OCI-LY1 (cell line): ENCODE data around the gene IWS1.

Source experiments
- EZH2 ChIP-seq: fragments of 200-600 bp; sonication (generic), shearing (Covaris generic); IDR thresholded peaks from 2 replicates; pipeline ENCODE4 v1.8.0; 2017; ENCODE audit warnings: borderline replicate concordance, mixed run types, mild to moderate bottlenecking, antibody characterized with exemption, low read length, moderate library complexity, mixed read lengths
- TF ChIP-seq, protein P1 (sequence below): fragments of 200-600 bp; sonication (generic), shearing (Covaris generic); IDR thresholded peaks from 2 replicates; pipeline ENCODE4 v1.5.1; 2017; ENCODE audit warnings: mild to moderate bottlenecking, antibody characterized with exemption, low read length, moderate library complexity, mixed read lengths

DNA sequence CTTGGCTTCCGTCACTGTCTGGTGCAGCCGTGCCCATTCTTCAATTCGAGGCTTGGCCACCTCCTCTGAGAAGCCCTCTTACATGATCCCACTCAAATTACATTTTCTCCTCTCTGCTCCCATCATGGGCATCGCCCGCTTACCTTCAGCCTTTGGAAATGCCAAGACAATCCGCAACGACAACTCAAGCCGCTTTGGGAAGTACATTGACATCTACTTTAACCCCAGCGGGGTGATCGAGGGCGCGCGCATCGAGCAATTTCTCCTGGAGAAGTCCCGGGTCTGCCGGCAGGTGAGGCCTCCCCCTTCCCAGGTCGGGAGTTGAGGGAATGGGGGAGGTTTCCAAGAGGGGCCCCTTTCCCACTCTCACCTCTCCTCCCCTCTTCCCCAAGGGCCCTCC lies 47.5 kb upstream of the IWS1 start:
- TF ChIP-seq, protein P1, sequence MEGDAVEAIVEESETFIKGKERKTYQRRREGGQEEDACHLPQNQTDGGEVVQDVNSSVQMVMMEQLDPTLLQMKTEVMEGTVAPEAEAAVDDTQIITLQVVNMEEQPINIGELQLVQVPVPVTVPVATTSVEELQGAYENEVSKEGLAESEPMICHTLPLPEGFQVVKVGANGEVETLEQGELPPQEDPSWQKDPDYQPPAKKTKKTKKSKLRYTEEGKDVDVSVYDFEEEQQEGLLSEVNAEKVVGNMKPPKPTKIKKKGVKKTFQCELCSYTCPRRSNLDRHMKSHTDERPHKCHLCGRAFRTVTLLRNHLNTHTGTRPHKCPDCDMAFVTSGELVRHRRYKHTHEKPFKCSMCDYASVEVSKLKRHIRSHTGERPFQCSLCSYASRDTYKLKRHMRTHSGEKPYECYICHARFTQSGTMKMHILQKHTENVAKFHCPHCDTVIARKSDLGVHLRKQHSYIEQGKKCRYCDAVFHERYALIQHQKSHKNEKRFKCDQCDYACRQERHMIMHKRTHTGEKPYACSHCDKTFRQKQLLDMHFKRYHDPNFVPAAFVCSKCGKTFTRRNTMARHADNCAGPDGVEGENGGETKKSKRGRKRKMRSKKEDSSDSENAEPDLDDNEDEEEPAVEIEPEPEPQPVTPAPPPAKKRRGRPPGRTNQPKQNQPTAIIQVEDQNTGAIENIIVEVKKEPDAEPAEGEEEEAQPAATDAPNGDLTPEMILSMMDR: no peak
- no peak for TF ChIP-seq EZH2
